Adipocyte (in vitro differentiated cells): ENCODE results near the gene ECHDC1.

Experiments
- DNase-seq: peaks from one replicate; pipeline ENCODE4 v3.0.0-alpha.2; 2015; ENCODE audit warnings: low read depth
- H3K27me3 ChIP-seq: replicated peaks from 2 replicates; pipeline ENCODE4 v1.7.0; 2013; ENCODE audit warnings: mild to moderate bottlenecking, low read length, moderate library complexity; ENCODE audit not compliant: control insufficient read depth, insufficient read depth
- H3K36me3 ChIP-seq: 2 replicates; pipeline ENCODE4 v1.7.0; 2013; ENCODE audit warnings: low read length, mild to moderate bottlenecking, moderate library complexity; ENCODE audit not compliant: control insufficient read depth, insufficient read depth, severe bottlenecking
- H3K4me1 ChIP-seq: 2 replicates; pipeline ENCODE4 v1.7.0; 2013; ENCODE audit warnings: mild to moderate bottlenecking, low read length, moderate library complexity; ENCODE audit not compliant: control insufficient read depth, insufficient read depth
- H3K4me3 ChIP-seq: 2 replicates; pipeline ENCODE4 v1.7.0; 2013; ENCODE audit warnings: mild to moderate bottlenecking, low read length, moderate library complexity
- H3K9ac ChIP-seq: 2 replicates; pipeline ENCODE4 v1.7.0; 2013; ENCODE audit warnings: mild to moderate bottlenecking, low read length, moderate library complexity
- H3K9me3 ChIP-seq: 2 replicates; pipeline ENCODE4 v1.7.0; 2013; ENCODE audit warnings: mild to moderate bottlenecking, low read length, moderate library complexity; ENCODE audit not compliant: control insufficient read depth

ECHDC1 gene

DNA sequence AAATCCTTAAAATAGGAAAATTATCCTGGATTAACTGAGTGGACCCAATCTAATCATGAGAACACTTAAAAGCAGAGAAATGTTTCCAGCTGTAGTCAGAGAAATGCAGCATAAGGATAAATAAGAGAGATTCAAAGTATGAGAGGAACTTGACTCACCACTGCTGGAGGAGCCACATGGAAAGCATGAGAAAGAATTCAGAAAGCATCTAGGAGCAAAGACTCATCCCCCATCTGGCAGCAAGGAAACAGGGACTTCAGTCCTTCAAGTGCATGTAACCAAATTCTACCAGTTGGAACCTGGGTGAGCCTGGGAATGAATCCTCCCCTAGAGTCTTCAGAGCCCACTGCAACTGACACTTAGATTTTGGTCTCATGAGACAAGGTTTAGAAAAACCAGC lies 43.0 kb downstream of the ECHDC1 start:
- H3K36me3 ChIP-seq, result peaks cover 59% of the 10 kb centered on the region
- H3K4me1 ChIP-seq, result peaks cover 24% of the 10 kb centered on the region
- no peaks in the 10 kb centered on the region for H3K27me3 ChIP-seq
- H3K9ac ChIP-seq, result peak overlapping the region; percentile 6
- H3K4me3 ChIP-seq, result peak overlapping the region; percentile 30
- DNase-seq, result peak; percentile 82
- no peaks in the 10 kb centered on the region for H3K9me3 ChIP-seq

DNA sequence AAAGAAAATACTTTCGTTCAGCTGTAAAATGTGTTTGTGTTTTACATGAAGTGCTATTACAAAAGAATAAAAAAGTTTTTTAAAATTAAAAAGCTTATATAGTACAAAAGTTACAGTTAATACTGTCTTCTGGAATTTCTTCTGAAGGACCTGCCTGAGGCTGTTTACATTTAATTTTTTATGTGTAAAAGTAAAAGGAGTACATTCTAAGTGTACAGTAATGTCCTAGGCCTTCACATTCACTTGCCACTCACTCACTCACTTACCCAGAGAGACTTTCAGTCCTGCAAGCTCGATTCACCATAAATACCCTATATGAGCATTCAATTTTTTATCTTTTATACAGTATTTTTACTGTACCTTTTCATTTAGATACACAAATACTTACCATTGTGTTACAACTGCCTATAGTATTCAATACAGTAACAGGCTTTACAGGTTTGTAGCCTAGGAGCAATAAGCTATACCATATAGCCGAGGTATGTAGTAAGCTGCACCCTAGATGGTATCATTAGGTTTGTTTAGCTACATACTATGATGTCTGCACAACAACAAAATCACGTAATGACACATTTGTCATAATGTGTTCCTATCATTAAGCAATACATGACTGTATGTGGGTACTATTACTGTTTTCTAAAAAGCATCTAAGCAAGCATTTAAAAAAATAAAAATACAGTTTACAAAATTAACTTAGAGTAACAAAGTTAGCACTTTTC lies 43.7 kb downstream of the ECHDC1 start:
- Histone ChIP-seq H3K4me3 (peak overlapping the region; percentile 30), H3K36me3 (peaks cover 59% of the 10 kb centered on the region), H3K9ac (peak overlapping the region; percentile 6), H3K9me3 (no peaks in the 10 kb centered on the region), H3K4me1 (peaks cover 24% of the 10 kb centered on the region), H3K27me3 (no peaks in the 10 kb centered on the region)
- DNase-seq, result peak; percentile 48

DNA sequence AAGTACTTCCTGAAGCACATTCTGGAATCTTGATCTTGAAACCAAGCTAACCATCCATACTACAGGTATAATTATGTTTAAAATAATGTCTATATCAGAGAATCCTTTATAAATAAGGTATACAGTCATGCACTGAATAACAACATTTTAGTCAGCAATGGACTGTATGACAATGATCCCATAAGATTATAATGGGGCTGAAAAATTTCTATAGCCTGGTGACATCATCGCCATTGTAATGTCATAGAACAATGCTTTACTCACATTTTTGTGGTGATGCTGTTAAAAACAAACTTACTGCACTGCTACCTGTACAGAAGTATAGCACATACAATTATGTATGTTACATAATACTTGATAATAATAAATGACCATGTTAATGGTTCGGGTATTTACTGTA lies 44.9 kb downstream of the ECHDC1 start:
- no peaks in the 10 kb centered on the region for H3K9me3 ChIP-seq
- H3K9ac ChIP-seq, result no peak overlapping the region
- DNase-seq, result no peak
- peaks cover 62% of the 10 kb centered on the region for H3K36me3 ChIP-seq
- no peak overlapping the region for H3K4me3 ChIP-seq
- no peaks in the 10 kb centered on the region for H3K27me3 ChIP-seq
- H3K4me1 ChIP-seq, result peaks cover 24% of the 10 kb centered on the region

DNA sequence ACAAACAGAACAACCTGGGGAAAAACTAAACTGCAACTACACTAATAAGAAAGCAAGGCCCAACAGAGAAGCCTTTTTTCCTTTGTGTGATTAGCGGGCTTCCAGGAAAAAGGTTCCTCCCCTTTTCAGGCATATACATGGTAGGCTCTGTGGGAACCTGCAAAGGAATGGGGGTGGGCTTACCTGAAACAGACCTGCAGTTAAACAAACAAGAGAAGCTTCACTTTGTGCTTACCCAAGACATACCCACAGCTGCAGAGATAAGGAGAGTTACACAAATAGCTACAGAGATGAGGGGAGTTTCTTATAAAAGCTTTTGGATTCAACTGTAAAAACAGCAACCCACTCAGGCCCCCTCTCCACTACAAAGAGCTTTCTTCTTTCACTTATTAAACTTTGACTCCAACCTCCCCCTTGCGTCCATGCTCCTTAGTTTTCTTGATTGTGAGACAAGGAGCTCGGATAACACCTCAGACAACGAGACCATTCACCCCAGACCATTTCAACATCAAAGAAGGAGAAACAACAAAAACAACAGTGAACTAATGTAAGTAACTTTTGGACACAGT lies 45.8 kb downstream of the ECHDC1 start:
- Histone ChIP-seq H3K9me3 (no peaks in the 10 kb centered on the region), H3K36me3 (peaks cover 69% of the 10 kb centered on the region), H3K9ac (no peak overlapping the region), H3K27me3 (no peaks in the 10 kb centered on the region), H3K4me3 (no peak overlapping the region), H3K4me1 (peaks cover 24% of the 10 kb centered on the region)
- DNase-seq, result no peak

DNA sequence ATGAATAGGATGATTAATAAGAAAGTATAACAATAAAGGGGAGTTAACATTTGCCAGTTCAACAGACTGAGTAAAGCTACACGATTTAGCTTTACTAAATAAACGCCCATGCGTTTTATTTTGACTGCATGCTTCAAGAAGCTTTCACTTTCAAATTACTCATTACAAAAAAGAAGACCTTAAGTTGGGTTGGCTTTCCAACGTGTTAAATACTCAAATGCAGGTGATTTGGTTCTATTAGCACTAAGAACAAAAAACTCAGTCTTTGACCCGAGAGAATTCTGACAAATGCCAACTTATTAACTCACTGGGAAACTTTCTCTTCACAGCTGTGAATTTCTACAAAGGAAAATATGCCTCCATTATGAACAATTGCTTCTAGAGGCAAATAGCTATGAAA lies 51.9 kb downstream of the ECHDC1 start:
- DNase-seq, result no peak
- H3K27me3 ChIP-seq, result no peaks in the 10 kb centered on the region
- peak overlapping the region; percentile 14 for H3K4me3 ChIP-seq
- H3K9ac ChIP-seq, result peak overlapping the region; percentile 25
- peaks cover 41% of the 10 kb centered on the region for H3K4me1 ChIP-seq
- peaks cover 79% of the 10 kb centered on the region for H3K36me3 ChIP-seq
- H3K9me3 ChIP-seq, result no peaks in the 10 kb centered on the region

DNA sequence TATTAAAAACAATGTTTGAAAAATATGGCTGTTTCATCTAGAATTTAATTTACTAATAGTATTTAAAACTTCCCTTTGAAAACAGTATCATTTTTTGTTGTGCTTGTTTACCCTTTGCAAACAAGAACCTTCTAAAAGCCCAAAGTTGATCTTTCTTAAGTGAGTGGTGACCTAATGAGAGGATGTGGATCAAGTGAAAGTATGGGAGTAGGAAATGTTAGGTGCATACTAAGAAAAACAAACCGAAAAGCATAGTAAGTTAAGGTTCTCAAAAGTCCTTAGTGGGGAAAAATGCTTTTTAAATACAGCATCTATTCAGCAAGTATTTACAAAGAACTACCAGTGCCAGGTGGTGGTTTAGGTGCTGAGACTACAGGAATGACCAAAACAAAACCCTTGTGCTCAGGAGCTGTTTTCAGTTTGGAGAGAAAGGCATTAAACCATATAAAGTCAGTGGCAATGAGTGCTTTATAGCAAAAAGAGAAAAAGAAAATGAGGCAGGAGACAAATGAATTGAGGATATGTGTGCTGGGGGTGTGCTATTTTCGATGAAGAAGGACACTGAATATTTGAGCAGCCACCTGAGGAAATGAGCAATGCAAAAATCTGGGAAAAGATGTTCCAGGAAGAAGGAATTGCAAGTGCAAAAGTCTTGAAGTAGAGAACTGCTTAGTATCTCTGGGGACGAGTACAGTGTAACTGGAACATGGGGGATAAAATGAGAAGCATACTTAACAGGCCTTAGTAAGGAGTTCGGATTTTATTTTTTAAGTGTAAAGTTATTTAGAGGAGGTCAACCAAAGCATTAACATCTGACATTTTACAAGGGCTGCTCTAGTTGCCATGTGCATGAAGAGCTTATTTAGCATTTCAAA lies 52.8 kb downstream of the ECHDC1 start:
- peak overlapping the region; percentile 14 for H3K4me3 ChIP-seq
- no peaks in the 10 kb centered on the region for H3K9me3 ChIP-seq
- H3K27me3 ChIP-seq, result no peaks in the 10 kb centered on the region
- peak overlapping the region; percentile 25 for H3K9ac ChIP-seq
- H3K4me1 ChIP-seq, result peaks cover 41% of the 10 kb centered on the region
- no peak for DNase-seq
- H3K36me3 ChIP-seq, result peaks cover 80% of the 10 kb centered on the region

DNA sequence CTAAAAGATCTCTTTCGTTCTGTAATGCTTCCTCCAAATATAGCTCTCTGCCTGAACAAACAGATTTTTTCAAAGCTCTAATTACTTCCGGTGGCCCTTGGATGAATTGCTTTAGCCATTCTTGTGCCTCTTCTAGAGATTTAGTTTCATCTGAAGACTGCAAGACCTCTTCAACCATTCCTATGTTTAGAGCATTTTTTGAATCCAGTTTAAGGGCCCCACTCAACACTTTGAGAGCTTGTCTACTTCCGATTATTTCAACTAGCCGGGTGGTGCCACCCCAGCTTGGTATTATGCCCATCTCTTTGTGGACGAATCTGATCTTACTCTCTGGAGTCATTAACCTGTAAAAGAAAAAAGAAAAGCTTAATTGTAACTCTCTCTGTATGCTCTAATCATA lies 53.5 kb downstream of the ECHDC1 start:
- Histone ChIP-seq H3K27me3 (no peaks in the 10 kb centered on the region), H3K9me3 (no peaks in the 10 kb centered on the region), H3K36me3 (peaks cover 80% of the 10 kb centered on the region), H3K4me1 (peaks cover 41% of the 10 kb centered on the region), H3K9ac (no peak overlapping the region), H3K4me3 (no peak overlapping the region)
- no peak for DNase-seq

DNA sequence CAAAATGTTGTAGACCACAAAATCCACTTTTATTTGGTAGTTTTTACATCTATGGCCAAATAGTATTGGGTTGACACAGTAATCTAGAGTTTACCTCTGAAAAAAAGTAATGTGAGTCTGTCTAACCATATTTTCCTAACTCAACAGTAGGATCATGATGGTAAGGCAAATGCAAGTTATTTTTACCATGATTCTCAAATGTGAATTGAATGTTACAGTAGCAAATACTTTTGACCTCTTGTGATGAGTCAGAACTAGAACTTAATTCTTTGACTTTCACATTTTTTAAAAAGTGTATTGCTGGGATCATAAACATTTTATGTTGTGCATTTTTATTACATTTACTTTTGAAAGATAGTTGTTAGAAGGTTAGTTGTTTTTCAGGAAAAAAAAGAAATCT lies 54.7 kb downstream of the ECHDC1 start:
- Histone ChIP-seq H3K9ac (no peak overlapping the region), H3K27me3 (no peaks in the 10 kb centered on the region), H3K36me3 (peaks cover 80% of the 10 kb centered on the region), H3K4me3 (no peak overlapping the region), H3K9me3 (no peaks in the 10 kb centered on the region), H3K4me1 (peaks cover 41% of the 10 kb centered on the region)
- DNase-seq, result peak; percentile 23

DNA sequence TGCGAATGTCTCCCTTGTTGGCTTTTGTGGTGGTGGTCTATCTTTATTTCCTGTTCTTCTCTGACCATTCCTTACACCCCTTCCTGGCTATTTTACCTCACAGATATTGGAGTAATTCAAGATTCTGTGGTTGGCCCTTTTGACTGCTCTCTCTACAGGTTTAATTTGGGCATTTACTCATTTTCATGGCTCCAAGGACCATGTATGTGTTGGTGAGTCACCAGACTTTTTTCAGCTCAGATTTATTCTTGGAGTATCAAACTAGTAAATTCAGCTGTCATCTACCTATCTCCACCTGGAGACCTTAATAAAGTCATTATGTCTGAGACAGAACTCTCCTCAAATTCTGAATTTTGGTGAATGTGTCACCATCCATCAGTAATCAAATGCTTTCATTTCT lies 61.2 kb downstream of the ECHDC1 start:
- peaks cover 69% of the 10 kb centered on the region for H3K36me3 ChIP-seq
- DNase-seq, result no peak
- no peak overlapping the region for H3K9ac ChIP-seq
- no peak overlapping the region for H3K4me3 ChIP-seq
- peaks cover 11% of the 10 kb centered on the region for H3K4me1 ChIP-seq
- H3K9me3 ChIP-seq, result no peaks in the 10 kb centered on the region
- no peaks in the 10 kb centered on the region for H3K27me3 ChIP-seq

DNA sequence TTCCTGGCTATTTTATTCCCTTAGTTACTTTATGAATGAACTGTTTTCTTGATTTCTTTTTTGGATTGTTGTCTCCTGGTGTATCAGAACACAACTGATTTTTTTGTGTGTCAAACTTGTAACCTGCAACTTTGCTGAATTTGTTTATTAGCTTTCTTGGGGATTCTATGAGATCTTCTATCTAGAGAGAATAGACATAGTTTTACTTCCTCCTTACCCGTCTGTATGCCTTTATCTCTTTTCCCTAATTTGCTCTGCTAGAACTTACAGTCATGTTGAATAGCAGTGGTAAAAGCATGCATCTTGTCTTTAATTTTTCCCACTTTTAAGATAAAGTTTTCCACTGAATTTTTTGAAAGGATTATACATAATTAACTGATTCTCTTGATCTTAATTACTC lies 63.6 kb downstream of the ECHDC1 start:
- DNase-seq, result no peak
- no peak overlapping the region for H3K9ac ChIP-seq
- H3K4me3 ChIP-seq, result no peak overlapping the region
- no peaks in the 10 kb centered on the region for H3K27me3 ChIP-seq
- peaks cover 45% of the 10 kb centered on the region for H3K36me3 ChIP-seq
- no peaks in the 10 kb centered on the region for H3K9me3 ChIP-seq
- H3K4me1 ChIP-seq, result peaks cover 11% of the 10 kb centered on the region
